ENCODE data around the gene C10orf71.

Gene C10orf71

DNA sequence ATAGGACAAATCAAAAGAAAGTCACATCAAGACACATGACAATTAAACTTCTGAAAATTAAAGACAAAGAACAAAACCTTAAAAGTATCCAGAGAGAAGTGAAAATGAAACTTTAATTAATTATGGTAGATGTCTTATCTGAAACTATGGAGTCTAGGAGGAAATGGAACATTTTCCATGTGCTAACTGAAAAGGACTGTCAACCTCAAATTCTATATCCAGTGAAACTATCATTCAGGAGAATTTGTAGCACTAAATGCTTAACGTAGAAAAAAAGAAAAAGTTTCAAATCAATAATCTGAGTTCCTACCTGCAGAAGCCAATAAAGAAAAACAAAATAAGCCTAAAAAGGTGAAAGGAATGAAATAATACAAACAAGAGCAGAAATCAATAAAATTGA, 33.1 kb upstream of the C10orf71 start:
- TF ChIP-seq, protein P1, sequence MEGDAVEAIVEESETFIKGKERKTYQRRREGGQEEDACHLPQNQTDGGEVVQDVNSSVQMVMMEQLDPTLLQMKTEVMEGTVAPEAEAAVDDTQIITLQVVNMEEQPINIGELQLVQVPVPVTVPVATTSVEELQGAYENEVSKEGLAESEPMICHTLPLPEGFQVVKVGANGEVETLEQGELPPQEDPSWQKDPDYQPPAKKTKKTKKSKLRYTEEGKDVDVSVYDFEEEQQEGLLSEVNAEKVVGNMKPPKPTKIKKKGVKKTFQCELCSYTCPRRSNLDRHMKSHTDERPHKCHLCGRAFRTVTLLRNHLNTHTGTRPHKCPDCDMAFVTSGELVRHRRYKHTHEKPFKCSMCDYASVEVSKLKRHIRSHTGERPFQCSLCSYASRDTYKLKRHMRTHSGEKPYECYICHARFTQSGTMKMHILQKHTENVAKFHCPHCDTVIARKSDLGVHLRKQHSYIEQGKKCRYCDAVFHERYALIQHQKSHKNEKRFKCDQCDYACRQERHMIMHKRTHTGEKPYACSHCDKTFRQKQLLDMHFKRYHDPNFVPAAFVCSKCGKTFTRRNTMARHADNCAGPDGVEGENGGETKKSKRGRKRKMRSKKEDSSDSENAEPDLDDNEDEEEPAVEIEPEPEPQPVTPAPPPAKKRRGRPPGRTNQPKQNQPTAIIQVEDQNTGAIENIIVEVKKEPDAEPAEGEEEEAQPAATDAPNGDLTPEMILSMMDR (IDR thresholded peaks at IDR 0.05; ENCODE audit: insufficient read depth, low read depth, low read length, missing control alignments) = no peak
- no peak overlapping the region for H3K4me3 ChIP-seq (ENCODE audit: low read length)
- no peak for DNase-seq (ENCODE audit: low read depth)

DNA sequence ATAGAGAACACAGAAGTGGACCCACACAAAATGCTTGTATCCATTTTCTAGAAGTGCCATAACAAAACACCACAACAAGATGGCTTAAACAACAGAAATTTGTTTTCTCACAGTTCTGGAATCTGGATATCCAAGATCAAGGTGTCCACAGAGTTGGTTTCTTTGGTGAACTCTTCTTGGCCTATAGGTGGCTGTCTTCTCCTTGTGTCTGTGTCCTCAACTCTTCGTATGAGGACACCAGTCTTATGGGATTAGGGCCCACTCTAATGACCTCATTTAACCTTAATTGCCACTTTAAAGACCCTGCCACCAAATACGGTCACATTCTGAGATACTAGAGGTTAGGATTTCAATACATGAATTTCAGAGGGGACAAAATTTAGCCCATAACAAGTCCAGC, 30.8 kb upstream of the C10orf71 start:
- H3K4me3 ChIP-seq (ENCODE audit: low read length) = no peak overlapping the region
- no peak for DNase-seq (ENCODE audit: low read depth)
- TF ChIP-seq, protein P1 (IDR thresholded peaks at IDR 0.05; ENCODE audit: insufficient read depth, low read depth, low read length, missing control alignments) = no peak

DNA sequence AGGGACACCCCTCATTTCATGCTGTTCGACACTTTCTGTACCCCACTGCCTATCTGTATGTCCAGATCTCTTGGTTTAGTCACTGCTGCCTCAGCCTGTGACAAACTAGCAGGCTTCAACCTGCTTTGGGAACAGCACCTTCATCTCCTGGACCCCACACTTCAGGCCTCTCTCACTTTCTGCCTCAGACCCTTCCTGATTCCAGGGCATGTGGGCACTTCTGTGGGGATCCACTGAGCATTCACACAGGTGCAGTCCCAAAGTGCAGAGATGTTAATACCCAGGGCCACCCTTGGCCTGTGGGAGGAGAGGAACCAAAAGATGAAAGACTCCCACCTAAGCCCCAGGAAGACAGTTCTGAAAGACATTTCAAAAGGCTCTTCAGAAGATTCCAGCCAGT, 29.4 kb upstream of the C10orf71 start:
- no peak for DNase-seq (ENCODE audit: low read depth)
- TF ChIP-seq, protein P1 (IDR thresholded peaks at IDR 0.05; ENCODE audit: insufficient read depth, low read depth, low read length, missing control alignments) = no peak
- no peak overlapping the region for H3K4me3 ChIP-seq (ENCODE audit: low read length)

DNA sequence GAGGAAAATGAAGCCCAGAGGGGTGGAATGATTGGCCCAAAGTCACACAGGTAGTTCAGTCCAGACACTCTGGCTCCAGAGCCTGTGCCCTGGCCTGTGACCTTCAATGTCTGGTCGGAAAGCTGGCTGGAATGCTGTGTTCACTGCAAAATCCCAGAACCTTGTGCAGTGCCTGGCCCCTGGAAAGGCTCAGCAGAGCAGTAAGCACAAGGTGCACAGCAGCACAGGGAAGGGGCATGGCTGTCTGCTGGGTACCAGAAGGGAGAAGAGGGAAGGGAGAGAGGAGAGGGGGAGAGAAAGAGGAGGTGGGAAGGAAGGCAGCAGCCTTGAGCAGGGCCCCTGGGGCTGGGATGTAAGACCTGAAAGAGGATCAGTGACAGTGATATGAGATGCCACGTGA, 28.4 kb upstream of the C10orf71 start:
- TF ChIP-seq, protein P1 (IDR thresholded peaks at IDR 0.05; ENCODE audit: insufficient read depth, low read depth, low read length, missing control alignments) = no peak
- DNase-seq (ENCODE audit: low read depth) = no peak
- no peak overlapping the region for H3K4me3 ChIP-seq (ENCODE audit: low read length)

DNA sequence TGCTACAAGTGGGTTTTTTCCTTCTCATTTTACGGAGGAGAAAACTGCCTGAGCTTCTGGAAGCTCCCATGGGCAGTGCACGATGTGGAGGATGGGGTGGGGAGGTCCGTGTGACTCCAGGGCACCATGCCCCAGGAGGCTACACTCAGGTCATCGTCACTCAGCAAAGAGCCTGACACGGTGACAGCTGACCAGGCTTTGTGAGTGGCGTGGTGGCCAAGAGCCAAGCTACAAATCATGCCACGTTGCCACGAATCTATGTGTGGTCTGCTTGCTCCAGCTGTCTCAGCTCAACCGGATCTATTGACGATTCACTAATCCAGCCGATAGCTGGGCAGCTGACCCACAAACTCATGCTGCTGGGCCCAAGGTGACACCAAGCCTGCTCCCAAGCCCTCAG, 27.6 kb upstream of the C10orf71 start:
- TF ChIP-seq, protein P1 (IDR thresholded peaks at IDR 0.05; ENCODE audit: insufficient read depth, low read depth, low read length, missing control alignments) = no peak
- no peak overlapping the region for H3K4me3 ChIP-seq (ENCODE audit: low read length)
- DNase-seq (ENCODE audit: low read depth) = no peak

DNA sequence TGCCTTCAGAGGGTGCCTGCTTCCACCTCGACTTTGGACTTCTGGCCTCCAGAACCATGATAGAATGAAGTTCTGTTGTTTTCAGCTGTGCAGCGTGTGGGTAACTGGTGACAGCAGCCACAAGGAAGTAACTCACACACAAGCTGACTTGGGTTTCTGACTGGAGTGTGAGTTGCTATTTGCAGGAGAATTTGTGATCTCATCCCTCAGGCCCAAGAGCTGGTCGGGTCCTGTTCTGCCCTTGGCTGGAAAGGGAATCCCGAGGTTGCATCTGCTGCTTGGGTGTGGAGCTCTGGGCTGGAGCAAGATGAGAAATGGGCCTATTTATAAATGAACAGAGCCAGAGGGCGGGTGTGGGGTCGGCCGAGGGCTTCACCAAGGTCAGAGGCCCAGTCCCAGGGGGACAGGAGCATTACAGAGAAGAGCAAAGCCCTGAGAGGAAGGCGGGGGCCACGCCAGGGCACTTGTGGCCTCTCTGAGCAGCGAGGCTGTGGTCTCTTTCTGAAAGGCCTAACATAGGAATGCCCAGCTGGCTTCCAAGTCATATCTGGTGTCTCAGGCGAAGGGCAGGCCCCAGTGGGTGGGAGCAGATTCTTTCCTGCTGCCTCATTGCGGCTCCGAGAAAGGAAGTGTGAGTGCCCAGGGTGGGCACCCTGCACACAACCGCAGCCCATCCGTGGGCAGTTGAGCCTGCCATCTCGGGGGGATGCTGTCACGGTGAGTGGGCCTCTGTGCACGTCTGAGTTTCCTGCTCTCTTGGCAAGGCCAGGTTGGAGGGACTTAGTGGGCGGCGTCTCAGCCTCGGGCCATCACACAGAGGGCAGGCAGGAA, 26.5 kb upstream of the C10orf71 start:
- TF ChIP-seq, protein P1 (IDR thresholded peaks at IDR 0.05; ENCODE audit: insufficient read depth, low read depth, low read length, missing control alignments) = no peak
- H3K4me3 ChIP-seq (ENCODE audit: low read length) = no peak overlapping the region
- no peak for DNase-seq (ENCODE audit: low read depth)

DNA sequence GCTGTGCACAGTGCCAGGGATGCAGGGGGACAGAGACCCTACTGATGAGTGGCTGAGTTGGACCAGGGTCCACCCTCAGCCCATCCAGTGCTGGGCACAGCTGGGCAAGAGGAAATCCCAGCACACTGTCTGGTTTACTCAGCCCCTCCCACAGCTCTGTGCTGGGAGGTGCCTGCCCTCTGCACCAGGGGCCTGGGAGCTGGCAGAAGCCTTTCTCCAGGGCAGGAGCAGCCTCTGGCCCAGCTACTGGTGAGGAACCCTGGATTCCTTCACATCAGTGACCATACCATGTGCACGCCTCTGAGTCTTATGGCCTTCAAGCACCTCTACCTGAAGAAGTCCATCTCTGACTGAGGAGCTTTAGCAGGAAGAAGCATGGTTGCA, 25.9 kb upstream of the C10orf71 start:
- H3K4me3 ChIP-seq (ENCODE audit: low read length) = no peak overlapping the region
- TF ChIP-seq, protein P1 (IDR thresholded peaks at IDR 0.05; ENCODE audit: insufficient read depth, low read depth, low read length, missing control alignments) = no peak
- DNase-seq (ENCODE audit: low read depth) = no peak
